Measurements from ENCODE around the gene UBE2I. TPM values are rescaled to one million over a fixed set of nuclear protein-coding genes. Genes with fewer than 3 reads are reported as not detected.
A peak's percentile ranks its signal among the peaks of the same experiment; 100 is the strongest.

UBE2I gene
- total RNA-seq, 1 donor from 2014 or later, result 141 TPM

DNA sequence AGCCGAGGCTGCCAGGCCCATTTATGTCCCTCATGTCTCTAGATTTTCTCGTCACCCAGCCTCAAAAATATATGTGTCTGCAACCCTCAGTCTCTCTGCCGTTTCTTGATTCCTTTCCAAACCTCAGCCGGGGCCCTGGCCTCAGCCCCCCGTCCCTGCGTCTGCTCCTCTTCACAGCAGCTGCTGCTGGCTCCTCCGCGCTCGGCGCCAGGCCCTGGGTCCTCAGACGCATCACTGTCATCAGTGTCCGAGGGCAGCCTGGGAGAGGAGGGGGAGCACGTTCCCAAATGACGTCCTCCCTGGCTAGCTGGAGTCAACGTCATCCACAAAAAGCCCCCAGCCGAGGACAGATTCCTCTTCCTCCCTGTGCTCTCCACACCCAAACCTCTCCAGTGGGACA is 39.9 kb downstream of the UBE2I start:
- peaks cover 9 to 16% of the 10 kb centered on the region in 2 donors for H3K4me1 ChIP-seq
- TF ChIP-seq, protein P1, sequence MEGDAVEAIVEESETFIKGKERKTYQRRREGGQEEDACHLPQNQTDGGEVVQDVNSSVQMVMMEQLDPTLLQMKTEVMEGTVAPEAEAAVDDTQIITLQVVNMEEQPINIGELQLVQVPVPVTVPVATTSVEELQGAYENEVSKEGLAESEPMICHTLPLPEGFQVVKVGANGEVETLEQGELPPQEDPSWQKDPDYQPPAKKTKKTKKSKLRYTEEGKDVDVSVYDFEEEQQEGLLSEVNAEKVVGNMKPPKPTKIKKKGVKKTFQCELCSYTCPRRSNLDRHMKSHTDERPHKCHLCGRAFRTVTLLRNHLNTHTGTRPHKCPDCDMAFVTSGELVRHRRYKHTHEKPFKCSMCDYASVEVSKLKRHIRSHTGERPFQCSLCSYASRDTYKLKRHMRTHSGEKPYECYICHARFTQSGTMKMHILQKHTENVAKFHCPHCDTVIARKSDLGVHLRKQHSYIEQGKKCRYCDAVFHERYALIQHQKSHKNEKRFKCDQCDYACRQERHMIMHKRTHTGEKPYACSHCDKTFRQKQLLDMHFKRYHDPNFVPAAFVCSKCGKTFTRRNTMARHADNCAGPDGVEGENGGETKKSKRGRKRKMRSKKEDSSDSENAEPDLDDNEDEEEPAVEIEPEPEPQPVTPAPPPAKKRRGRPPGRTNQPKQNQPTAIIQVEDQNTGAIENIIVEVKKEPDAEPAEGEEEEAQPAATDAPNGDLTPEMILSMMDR (IDR thresholded peaks at IDR 0.05), result no peak
- DNase-seq (ENCODE audit: low spot score in 2 of 2), result no peak
- no peak overlapping the region for H3K27ac ChIP-seq
- H3K4me3 ChIP-seq, result no peak overlapping the region
- H3K27me3 ChIP-seq, result no peaks in the 10 kb centered on the region
- intact Hi-C loops (cut with DNase I), result no loop called here
- H3K36me3 ChIP-seq, result peaks cover 11 to 27% of the 10 kb centered on the region in 2 donors
- no peaks in the 10 kb centered on the region for H3K9me3 ChIP-seq

DNA sequence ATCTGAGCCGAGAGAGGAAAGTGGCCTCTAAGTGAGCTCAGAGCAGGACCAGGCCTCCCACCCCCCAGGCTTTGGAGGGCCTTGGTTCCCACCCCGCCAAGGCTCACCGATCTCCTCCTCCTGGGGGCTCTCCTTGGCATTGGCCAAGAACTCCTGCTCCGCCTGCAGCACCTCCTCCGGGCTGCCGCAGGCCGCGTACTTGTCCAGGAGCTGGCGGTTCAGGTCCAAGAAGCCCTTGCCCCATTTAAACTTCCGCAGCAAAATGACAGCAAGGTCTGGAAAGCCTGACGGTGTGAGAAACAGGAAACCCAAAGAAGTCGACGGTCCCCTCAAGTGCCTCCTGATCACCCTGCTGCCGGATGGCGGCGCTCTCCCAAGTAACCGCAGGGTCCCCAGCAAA is 40.5 kb downstream of the UBE2I start:
- intact Hi-C loops (cut with DNase I), result loop anchor here (2.0 to 5.0 kb wide), 2 partner anchors 39 to 72 kb away; partner anchors contain the start of gene UQCC4
- Histone ChIP-seq H3K9me3 (no peaks in the 10 kb centered on the region), H3K27me3 (no peaks in the 10 kb centered on the region), H3K4me3 (no peak overlapping the region), H3K27ac (no peak overlapping the region), H3K36me3 (peaks cover 11 to 27% of the 10 kb centered on the region in 2 donors), H3K4me1 (peaks cover 9 to 16% of the 10 kb centered on the region in 2 donors)
- DNase-seq (ENCODE audit: low spot score in 2 of 2), result no peak
- TF ChIP-seq, protein P1 (IDR thresholded peaks at IDR 0.05), result no peak

DNA sequence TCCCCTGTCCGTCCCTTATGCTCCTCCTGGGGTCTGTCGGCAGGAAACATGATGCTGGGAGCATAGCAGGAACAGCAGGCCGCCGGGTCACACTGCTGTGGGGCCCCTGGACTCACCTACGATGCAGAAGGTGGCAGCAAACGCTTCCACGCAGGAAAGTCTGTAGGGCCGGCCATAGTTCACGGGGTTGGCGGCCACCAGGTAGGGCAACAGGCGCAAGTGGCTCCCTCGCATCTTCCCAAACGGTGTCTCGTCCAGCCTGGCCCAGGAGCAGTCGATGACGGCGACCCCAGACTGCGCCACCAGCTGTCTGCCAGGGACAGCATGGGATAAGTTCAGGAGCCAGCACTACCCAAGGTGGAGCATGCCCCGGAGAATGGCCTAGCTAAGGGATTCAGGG is 41.3 kb downstream of the UBE2I start:
- intact Hi-C loops (cut with DNase I), result loop anchor here (1.0 to 5.0 kb wide), 3 partner anchors 29 to 72 kb away; partner anchors contain the start of gene UQCC4

DNA sequence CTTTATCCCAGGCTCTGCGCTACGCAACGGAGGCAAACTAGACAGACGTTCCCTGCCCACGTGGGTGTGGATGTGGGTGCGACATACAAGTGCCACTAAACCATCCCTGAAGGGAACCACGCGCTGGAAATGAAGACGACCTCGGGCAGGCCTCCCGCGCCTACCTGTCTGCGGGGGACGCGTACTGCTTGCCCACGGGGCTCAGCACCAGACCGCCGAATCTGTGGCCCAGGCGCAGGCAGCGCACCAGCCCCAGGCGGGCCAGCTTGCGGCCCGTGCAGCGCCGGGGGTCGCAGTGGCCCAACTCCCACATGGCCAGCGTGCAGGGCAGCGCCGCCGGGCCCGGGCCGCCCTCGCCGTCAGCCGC is 41.8 kb downstream of the UBE2I start:
- DNase-seq (ENCODE audit: low spot score in 2 of 2), result no peak
- Histone ChIP-seq H3K36me3 (peaks cover 11 to 27% of the 10 kb centered on the region in 2 donors), H3K27me3 (no peaks in the 10 kb centered on the region), H3K4me3 (peak overlapping the region; percentile 92 to 93), H3K9me3 (no peaks in the 10 kb centered on the region), H3K27ac (peak overlapping the region in 1 of 2 donors; percentile 33), H3K4me1 (peaks cover 9 to 16% of the 10 kb centered on the region in 2 donors)
- intact Hi-C loops (cut with DNase I), result loop anchor here (1.0 to 5.0 kb wide), 3 partner anchors 28 to 71 kb away; partner anchors contain the start of gene UQCC4
- TF ChIP-seq, protein P1 (IDR thresholded peaks at IDR 0.05), result no peak

More for the DNA sequence above, 41.3 kb downstream of the UBE2I start:
- H3K27me3 ChIP-seq, result no peaks in the 10 kb centered on the region
- H3K4me1 ChIP-seq, result peaks cover 9 to 16% of the 10 kb centered on the region in 2 donors
- TF ChIP-seq, protein P1 (IDR thresholded peaks at IDR 0.05), result no peak
- H3K9me3 ChIP-seq, result no peaks in the 10 kb centered on the region
- DNase-seq (ENCODE audit: low spot score in 2 of 2), result no peak
- peak overlapping the region; percentile 92 to 93 for H3K4me3 ChIP-seq
- no peak overlapping the region for H3K27ac ChIP-seq
- H3K36me3 ChIP-seq, result peaks cover 11 to 27% of the 10 kb centered on the region in 2 donors

DNA sequence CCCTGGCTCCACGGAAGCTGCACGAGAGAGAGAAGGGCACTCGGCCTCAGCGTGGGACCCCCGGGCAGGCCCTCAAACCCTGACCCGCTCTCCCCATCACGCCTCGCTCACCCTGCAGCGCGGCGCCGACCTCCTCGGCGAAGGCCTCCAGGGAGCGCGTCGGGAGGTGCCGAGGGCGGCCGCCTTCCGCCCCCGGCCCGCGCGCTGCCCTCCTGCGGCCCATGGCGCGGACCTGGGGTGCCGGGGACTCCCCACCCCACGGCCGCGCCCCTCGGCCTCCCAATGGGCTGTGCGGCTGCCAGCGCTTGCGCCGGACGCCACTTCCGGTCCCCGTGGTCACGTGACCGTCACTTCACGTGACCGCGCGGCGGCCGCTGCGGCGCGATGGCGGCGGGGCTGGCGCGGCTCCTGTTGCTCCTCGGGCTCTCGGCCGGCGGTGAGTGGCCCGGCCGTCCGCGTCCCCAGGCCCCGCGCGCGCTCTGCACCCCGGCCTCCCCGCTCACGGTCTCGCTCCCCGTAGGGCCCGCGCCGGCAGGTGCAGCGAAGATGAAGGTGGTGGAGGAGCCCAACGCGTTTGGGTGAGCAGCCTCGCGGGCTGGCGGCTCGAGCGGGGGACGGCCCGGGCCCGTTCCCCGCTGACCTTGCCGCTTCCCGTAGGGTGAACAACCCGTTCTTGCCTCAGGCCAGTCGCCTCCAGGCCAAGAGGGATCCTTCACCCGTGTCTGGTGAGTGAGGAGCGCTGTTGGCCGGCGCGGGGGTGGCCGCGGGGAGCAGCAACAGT is 42.3 kb downstream of the UBE2I start, which contains the start of the genes GNPTG and TSR3:
GNPTG (plus strand) TSS at position 350 of the 781 bp plus-strand sequence; CDS start at position 385, 35 bp downstream.
TSR3 (minus strand) TSS at position 297 of the 781 bp plus-strand sequence; CDS start at position 223, 74 bp downstream.
- Histone ChIP-seq H3K4me3 (peak within 1 kb of the TSS; percentile 92 to 93), H3K9me3 (no peaks in the 10 kb centered on the region), H3K27ac (peak within 1 kb of the TSS in 1 of 2 donors; percentile 33), H3K36me3 (peaks cover 11 to 27% of the 10 kb centered on the region in 2 donors), H3K27me3 (no peaks in the 10 kb centered on the region), H3K4me1 (peaks cover 9 to 16% of the 10 kb centered on the region in 2 donors)
- intact Hi-C loops (cut with DNase I), result loop anchor here (1.0 to 5.0 kb wide), 3 partner anchors 28 to 71 kb away; partner anchors contain the start of gene UQCC4
- DNase-seq (ENCODE audit: low spot score in 2 of 2), result peak in 1 of 2 donors; percentile 89
- TF ChIP-seq, protein P1 (IDR thresholded peaks at IDR 0.05), result no peak

Measured in ascending aorta (tissue), 2 donors.